HG02678 (cell line): ENCODE results near the gene SESN2.

Experiments used
- ATAC-seq: cut with Tn5 transposase; IDR thresholded peaks from one replicate; pipeline ENCODE4 v1.9.1; 2021; ENCODE audit warnings: mild to moderate bottlenecking, moderate library complexity; ENCODE audit not compliant: unreplicated experiment

SESN2 gene, protein sequence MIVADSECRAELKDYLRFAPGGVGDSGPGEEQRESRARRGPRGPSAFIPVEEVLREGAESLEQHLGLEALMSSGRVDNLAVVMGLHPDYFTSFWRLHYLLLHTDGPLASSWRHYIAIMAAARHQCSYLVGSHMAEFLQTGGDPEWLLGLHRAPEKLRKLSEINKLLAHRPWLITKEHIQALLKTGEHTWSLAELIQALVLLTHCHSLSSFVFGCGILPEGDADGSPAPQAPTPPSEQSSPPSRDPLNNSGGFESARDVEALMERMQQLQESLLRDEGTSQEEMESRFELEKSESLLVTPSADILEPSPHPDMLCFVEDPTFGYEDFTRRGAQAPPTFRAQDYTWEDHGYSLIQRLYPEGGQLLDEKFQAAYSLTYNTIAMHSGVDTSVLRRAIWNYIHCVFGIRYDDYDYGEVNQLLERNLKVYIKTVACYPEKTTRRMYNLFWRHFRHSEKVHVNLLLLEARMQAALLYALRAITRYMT

DNA sequence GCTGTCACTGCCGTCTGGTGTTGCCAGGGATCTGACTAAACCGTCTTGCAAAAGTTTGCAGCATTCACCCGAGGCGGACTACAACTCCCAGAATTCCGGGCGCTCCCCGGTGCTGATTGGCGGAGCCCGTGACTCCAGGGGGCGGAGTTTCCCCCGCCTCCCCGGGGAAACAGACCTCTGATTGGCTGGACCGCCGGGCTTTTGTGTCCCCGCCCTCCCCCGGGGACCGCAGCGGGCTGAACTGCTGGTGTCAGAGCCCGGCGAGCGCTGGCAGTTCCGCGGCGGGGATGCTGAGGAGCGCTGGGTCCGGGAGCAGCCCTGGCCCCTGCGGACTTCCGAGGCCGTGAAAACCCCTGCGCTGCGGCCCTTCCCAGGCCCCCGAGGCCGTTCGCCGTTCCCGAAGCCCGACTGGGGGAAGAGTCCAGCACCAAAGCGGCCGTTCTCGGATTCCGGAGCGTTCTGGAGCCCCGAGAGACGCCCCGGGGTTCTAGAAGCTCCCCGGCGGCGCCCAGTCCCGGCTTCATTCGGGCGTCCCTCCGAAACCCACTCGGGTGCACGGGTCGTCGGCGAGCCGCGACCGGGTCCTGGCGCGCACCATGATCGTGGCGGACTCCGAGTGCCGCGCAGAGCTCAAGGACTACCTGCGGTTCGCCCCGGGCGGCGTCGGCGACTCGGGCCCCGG lies at the start of gene SESN2:
SESN2 (plus strand) TSS at position 267 of the 682 bp plus-strand sequence; CDS start at position 597, 330 bp downstream.
- peak; percentile 96 for ATAC-seq

DNA sequence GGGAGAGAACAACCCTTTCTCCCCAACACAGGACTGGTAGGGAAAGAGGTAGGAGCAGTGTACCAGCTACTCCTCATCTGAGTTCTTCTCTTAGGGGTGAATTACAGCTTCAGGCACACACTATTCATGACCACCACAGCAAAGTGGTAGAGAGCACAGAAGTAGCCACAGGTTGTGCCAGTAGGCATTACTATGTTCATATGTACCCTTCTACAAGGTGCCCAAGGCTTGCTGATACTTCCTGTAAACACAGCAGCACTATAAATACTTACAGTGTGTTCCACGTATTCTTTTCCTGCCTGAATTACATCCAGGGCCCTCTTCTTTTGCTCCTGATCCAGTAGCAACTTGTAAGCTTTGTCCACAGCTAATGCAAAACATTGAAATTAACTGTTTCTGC lies 49.6 kb upstream of the SESN2 start:
- no peak for ATAC-seq

DNA sequence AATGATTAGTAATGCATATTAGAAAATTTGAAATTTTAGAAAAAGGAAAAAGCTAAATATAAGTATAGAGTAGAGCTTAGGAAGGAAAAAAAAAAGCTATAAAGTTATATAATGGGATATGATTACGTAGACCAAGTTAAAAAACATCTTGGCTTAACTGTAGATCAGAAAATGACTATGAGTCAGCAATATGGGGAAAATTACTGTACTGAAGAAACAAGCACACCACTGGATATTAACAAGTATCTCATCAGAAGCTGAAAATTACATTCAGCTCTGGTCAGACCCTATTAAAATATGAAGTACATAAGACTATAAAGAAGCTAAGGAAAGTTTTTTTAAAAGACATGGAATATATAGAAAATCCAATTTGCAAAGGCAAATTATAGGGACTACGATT lies 46.0 kb upstream of the SESN2 start:
- no peak for ATAC-seq

DNA sequence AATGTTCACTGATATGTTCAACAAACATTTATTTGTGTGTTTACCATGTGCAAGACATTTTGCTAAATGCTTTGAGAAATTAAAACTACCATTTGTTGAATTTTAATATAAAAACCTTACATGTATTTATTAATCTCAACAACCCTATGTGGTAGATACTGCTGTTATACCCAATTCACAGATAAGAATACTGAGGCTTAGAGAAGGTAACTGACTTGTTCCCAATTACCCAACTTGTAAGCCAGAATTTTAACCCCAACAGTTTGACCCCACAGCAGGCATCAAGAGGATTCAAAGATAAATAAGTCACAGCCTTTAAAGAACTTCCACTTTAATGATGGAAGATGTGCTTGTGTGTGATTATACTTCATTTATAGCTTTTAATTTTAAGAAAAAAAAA lies 30.2 kb upstream of the SESN2 start:
- ATAC-seq, result no peak

DNA sequence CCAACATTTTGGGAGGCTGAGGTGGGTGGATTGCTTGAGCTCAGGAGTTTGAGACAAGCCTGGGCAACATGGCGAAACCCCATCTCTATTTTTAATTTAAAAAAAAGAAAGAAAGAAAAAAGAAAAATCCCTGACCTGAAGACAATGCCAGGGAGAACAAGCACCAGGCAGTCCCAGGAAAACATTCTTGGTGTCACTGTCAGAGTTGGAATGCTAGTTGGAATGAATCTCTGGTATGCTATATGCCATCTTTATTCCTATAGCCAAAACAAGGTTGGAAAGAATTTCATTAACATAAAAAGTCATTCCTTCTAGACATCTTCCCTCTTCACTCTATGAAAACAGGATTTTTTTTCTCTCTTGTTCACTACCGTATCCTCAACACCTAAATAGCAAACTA lies 29.3 kb upstream of the SESN2 start:
- ATAC-seq, result no peak

DNA sequence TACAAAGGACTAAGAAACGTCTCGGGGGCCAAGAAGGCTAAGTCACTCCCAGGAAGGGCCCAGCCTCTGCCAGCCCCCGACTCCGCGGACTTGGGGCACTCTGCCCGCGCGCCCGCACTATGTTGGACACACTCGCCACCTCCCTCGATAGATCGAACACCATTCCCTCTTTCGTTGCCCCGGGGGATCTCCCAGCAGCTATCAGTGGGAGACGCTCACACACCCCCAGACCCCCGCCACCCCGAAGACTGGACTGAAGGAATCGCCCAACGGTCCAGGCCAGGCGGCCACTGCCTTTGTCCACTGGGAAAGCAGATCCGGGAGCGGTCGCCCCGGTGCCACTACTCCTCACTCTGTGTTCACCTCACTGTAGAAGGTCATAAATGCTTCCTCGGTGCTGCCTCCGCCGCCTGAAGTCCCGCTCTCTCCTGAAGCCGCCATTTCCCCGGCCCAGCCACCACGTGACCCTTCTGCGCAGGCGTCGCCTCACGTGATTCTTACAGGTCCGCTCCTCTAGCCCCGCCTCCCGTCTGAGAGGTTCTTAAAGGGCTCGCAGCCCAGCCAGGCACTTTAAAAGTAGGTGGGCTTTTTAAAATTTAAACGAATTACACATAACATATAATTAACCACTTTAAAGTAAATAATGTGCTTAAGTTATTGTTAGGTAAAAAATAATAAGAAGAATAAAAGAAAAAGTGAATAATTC lies 26.6 kb upstream of the SESN2 start, which contains the start of gene DNAJC8:
DNAJC8 (minus strand) TSS at position 472 of the 706 bp plus-strand sequence; CDS start at position 441, 31 bp downstream.
- ATAC-seq, result peak; percentile 62

DNA sequence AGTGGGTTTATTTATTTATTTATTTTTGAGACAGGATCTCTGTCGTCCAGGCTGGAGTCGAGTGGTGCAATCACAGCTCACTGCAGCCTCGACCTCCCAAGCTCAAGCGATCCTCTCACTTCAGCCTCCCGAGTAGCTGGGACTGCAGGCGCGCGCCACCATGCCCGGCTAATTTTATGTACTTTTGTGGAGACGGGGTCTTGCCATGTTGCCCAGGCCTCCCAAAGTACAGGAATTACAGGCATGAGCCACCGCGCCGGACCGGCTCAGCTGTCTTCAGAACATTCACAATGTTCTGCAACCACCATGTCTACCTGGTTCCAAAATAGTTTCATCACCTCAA lies 26.1 kb upstream of the SESN2 start:
- ATAC-seq, result no peak

DNA sequence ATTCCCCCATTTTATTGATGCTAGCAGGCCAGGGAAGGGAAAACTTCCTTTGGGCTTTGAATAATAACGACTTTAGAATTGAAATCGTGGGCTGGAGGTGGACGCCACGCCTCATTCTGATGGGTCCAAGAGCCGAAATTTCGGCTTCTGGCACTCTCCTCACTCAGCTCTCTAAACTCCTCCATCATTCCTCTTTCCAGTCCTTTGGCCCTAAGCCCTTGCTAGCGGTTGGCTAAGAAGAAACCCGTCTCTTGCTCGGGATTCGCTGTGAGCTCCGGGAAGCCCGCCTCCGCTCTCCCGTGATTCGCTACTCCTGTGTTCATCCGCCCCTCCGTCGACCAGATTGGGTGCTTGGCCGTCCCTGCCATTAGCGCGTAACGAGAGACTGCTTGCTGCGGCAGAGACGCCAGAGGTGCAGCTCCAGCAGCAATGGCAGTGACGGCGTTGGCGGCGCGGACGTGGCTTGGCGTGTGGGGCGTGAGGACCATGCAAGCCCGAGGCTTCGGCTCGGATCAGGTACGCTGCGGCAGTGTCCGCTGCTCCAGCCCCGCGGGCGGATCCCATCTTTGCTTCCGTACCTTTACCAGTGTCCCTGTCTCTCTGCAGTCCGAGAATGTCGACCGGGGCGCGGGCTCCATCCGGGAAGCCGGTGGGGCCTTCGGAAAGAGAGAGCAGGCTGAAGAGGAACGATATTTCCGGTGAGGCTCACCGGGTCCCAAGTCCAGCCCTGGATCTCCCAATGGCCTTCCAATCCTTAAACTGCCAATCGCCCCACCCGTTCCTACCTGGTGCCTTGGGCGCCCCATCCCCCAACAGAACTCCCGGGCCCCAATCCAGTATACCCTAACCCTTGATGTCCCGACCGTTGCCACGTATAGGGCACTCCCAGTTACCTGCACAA lies 23.3 kb upstream of the SESN2 start, which contains the start of gene ATP5IF1:
ATP5IF1 (plus strand) TSS at position 370 of the 901 bp plus-strand sequence; CDS start at position 430, 60 bp downstream.
- ATAC-seq, result peak; percentile 89

DNA sequence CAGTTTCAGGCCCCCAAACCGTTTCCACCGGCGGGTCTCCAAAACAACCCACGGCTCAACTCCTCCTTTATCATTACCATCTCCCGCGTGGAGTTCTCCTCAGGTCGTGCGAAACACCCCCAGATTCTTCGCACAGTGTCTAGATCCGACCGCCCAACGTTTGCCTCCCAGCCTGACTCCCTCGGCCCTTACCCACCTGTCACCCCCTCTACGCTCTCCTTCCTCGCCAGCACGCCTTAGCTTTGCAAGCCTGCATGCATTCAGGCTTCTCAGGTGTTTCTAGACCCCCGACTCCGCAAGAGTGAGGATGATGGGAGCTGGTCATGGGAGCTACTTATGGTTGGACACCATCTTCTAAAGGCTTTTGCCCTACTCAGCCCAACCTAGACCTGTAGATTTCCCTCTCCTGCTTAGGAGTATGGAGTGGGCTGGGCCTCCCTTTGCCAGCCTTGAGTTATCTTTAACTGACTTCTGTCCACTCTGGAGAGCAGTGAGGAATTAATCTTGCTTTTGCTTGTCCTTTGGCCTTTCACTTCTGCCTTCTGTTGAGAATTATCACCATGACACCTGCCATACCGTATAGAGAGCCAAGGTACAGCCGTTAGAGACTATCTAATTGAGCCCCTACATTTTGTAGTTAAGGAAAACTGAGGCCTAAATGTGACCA lies 22.5 kb upstream of the SESN2 start:
- ATAC-seq, result no peak

DNA sequence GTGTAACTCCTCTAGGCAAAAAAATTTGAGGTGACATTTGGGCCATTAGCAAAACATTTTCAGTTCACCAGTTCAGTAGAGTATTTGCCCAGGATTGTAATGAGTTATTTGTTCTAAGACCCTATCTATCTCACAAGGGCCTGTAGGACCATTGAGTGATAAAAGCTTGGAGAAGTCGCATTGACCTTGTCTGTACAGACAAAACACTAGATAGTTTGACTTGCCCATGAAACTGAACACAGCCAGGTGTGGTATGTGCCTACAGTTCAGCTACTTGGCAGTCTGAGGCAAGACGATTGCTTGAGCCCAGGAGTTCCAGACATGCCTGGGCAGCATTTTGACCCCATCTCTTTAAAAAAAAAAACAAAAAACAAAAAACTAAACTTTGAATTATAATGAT lies 20.3 kb upstream of the SESN2 start:
- ATAC-seq, result no peak

DNA sequence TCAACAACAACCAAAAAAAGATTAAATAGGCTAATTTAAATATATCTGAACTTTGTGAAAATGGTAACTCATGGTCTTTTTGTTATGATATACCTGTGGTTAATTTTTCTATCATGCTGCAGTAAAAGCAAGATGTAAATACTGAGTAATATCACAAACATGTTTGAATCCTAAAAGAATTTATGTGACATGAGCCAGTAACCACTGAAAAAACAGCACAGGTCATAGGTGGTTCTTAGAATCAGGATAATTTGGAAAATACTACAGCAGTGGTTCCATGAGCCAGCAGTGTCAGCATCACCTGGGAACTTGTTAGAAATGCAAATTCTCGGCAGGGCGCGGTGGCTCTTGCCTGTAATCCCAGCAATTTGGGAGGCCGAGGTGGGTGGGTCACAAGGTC lies 19.3 kb upstream of the SESN2 start:
- no peak for ATAC-seq

DNA sequence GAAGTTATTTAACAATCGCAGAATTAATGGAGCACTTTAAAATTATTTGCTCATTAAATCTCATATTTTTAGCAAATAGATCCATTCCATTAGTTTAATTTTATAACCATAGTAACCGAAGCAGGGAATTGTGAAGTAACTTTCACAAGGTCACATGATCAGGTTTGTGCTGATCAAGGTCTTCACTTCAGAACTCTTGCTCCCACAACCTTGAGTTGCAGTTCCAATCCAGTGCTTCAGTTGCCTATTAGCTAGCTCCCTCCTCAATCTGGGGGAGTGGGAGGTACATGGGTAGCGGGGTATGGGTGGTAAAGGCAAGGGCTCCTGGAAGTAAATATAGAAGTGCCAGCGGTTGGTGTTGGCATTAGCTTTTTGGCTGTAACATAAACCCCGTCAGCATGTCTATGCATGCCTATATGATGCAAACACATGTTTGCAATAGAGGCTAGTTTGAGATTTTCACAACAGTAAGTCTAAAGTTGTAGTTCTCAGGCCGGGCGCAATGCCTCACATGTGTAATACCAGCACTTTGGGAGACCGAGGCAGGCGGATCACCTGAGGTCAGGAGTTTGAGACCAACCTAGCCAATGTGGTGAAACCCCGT lies 17.6 kb upstream of the SESN2 start:
- no peak for ATAC-seq

DNA sequence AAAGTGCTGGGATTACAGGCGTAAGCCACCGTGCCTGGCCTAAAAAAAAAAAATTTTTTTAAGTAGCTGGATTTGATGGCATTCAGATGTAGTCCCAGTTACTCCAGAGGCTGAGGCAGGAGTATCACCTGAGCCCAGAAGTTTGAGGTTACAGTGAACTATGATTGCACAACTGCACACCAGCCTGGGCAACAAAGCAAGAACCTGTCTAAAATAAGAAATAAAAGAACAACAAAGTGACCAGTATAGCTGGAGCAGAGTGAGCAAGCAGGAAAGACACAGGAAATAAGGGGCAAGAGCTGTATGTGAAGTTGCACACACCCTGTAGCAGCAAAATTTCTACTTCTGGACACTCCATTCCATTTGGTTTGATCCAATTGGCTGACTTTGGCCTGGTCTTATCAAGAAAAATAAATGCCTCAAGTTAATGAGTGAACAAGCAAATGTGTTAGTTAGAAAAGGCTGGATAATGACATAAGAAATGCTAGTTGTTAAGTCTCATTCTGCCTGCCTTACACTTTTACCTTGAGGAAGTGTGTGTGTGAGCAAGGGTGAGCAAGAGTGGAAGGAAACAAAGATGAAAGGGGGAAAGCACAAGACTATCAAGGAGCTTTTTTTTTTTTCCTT lies 15.5 kb upstream of the SESN2 start:
- ATAC-seq, result no peak

DNA sequence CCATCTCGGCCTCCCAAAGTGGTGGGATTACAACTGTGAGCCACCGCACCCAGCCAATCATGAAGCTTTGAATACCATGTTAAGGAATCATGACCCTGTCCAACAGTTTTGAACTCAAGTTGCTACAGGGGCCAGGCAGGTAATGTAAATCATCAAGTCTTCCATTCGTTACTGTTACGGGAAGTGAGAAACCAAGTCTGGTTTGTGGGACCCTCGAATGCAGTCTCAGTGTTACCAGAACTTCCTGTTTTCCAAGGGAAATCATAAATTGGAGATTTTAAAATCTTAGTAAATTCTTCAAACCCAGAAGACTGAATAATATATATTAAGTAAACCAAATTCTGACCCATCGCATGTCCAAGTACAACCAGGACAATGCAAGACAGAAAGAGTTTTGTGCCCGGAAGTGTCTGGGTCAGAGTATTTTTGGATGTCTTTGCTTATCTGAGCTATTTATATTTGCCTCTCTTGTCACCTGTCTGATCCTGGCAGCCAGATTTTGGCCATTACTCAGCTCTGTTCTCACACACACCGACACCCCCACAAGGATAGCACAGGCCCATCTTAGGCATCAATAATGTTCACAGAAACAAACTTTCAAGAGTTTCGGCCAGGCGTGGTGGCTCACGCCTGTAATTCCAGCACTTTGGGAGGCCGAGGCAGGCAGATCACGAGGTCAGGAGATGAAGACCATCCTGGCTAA lies 14.6 kb upstream of the SESN2 start:
- no peak for ATAC-seq

DNA sequence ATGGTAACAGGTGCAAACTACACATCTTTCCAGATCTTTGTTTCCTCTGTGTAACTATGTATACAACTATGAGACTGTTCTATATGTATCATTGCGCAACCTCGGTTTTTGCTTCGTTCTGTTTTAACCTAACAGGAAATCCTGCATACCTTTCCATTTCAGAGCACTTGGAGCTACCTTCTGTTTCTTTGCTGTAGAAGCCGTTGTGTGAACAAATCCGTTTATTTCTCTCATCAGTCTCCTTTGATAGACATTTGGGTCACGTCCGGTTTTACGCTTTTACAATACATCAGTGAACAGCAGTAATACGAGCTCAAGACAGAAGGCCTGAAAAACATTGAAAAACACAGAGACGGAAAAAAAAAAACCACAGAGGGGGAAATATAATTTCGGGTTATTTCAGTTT lies 12.9 kb upstream of the SESN2 start:
- no peak for ATAC-seq

DNA sequence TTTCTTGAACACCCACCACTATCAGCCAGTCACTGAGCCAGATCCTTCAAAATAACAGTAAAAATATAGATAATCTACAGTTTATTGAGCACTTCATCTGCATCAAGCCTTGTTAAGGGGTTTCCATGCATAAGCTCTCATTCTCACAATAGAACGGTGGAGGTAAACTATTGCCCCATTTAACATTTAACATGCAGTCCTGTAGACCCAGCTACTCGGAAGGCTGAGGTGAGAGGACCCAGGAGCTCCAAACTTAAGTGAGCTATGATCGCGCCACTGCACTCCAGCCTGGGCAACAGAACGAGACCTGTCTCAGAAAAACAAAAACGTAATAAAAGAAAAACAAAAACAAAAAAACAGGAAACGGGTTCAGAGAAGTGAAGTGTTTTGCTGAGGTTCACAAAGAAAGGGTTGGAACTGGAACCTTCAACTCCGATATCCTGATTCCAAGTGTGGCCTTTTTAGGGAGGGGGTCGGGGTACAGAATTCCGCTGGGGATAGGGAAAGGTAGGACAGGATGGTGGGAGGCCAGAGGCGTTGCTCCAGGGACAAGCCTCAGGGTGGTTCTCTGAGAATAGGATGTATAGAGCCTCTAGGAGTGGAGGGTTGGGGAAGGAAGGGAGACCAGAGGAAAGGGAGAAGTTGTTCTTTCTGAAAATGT lies 11.6 kb upstream of the SESN2 start:
- ATAC-seq, result no peak

DNA sequence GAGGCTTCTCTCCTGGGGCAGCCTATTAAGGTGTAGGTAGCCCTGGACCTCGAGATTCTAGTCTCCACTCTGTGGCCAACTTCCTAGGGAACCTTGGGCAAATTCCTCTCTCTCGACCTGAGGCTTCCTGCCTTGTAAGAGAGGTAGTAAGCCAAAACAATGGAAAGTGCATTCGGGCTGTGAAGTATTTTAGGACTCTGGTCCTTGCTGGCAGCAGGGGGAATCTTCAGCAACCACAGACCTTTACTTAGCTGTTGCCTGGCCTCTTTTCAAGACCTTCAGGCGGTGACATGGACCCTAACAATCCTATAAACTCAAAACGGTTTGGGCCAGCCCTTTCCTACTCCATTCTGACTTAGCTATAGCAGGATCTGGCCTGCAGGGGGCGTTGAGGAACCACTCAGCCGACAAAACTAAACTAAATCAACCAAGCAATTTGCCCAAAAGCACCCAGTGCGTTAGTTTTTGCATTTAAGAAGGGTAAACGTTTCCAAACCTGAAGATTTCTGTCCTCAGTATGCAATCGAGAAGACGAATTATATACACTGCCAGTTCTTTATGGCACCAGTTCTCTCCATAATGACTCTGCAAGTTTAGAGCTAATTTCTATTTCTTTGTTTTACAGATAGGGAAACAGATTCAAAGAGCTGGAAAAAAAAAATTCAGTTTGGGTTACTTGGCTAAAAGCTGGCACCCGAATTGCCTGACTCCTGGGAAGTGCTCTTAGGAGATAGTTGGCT lies 10.9 kb upstream of the SESN2 start:
- no peak for ATAC-seq
